Measurements from ENCODE around the gene TTC21B.

GRCh38 chr2:165852394-165852793 lies 101.2 kb downstream of the TTC21B start:
- TF ChIP-seq POLR2AphosphoS5 (IDR thresholded peaks at IDR 0.05; ENCODE audit: low read depth, low read length): no peak
- TF ChIP-seq POLR2A (IDR thresholded peaks at IDR 0.05; ENCODE audit: low read depth, low read length): no peak
- TF ChIP-seq TAF1 (IDR thresholded peaks at IDR 0.05; ENCODE audit: low read depth, low read length): no peak
- no peak for TF ChIP-seq SPI1 (IDR thresholded peaks at IDR 0.05; ENCODE audit: low read depth, low read length)
- no peak for TF ChIP-seq PAX5 (IDR thresholded peaks at IDR 0.05; ENCODE audit: insufficient read depth, low read length, severe bottlenecking)

Data from GM12891 (cell line).